DMS79 treated with DMSO at 0.1 percent for 48 hours (cell line): ENCODE results near the gene CACNA1C.

Experiments
- DNase-seq: peaks from one replicate; lab custom pipeline; 2025; lab: John Stamatoyannopoulos, UW

The CACNA1C gene

DNA sequence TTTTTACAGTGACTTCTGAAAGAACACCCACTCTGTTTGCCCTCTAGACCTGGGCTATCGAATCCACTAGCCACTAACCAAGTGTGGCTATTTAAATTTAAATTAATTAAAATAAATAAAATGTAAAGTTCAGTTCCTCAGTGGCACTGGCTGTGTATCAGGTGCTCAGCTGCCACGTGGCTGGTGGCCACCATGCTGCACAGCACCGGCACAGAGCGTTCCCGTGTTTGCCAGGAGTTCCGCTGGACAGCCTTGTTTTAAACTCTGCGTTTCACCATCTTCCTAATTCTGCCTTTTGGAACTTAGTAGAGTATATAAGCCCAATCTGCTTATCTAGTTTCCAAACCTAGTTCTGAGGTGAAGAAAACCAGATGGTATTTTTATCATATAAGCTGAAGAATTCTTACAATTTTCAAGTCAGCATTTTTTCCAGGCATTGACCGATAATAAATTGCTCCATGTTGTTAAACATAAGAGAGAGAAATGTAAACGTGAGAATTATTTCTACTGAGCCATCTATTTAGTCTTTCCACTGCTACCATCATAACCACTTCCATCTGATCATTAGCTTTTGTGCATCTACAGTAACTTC lies 339.0 kb downstream of the CACNA1C start:
- no peak for DNase-seq

DNA sequence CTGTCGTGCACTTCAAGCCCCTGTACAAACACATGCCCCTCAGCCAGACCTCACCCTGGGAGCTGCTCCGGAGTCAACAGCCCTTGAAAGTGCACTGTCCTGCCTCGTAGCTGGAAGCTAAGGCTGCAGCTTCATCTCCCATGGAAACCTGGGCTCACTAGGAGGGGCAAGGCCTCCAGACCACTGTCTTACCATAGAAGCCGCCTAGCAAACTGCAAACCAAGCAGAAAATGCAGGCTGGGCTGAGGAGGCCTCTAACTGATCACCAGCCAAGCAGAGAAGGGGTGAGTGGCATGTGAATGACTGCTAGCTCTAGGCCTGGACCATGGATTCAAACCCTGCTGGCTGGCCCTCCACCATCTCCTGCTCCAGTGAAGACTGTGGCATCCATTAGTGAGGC lies 340.2 kb downstream of the CACNA1C start:
- no peak for DNase-seq

DNA sequence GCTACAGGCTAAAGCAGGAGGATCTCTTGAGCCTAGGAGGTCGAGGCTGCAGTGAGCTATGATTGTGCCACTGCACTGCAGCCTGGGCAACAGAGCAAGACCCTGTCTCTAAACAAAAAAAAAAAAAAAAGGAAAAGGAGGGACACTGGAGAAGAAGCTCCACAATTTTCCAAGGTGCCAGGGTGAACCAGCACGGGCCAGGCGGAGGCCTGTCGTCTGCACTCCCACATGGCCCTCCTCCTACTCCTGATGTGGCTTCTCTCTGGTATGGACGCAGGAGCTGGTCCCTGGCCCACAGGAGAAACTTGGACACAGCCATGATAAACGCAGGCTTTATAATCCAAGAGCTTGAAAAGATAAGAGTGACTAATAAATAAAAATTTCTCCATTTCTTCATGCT lies 341.2 kb downstream of the CACNA1C start:
- no peak for DNase-seq

DNA sequence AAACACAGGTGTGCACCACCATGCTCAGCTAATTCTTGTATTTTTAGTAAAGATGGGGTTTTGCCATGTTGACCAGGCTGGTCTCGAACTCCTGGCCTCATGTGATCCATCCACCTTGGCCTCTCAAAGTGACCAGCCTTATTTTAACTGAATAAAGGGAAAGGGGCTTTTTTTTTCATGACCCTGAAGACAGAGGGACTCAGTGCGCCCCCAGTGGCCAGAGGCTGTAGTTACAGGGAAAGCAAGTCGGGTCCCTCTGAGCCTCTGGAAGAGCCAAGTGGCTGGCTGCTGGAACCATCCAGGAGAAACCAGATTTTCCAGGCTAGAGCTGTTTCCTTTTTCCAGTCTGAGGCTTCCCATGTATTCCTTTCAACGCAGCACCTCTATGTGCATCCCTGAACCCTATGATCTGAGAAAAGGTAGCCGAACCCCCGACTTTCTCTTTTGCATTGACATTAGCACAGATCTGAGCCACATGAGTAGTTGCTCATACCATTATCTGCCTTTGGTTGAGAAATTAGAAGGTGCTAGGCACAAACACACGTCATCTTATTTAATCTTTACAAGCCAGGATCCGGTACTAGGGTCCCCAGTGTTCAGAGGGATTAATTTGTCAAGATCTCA lies 342.7 kb downstream of the CACNA1C start:
- no peak for DNase-seq

GRCh38 chr12:2396448-2396871 lies 343.7 kb downstream of the CACNA1C start:
- DNase-seq = peak; percentile 6

GRCh38 chr12:2397356-2398045 lies 344.7 kb downstream of the CACNA1C start:
- DNase-seq = no peak

GRCh38 chr12:2401040-2401439 lies 348.3 kb downstream of the CACNA1C start:
- no peak for DNase-seq

- peak; percentile 4 for DNase-seq
Measured at GRCh38 chr12:2402073-2402579, 349.3 kb downstream of the CACNA1C start.

GRCh38 chr12:2403221-2403976 lies 350.6 kb downstream of the CACNA1C start:
- DNase-seq = no peak

DNA sequence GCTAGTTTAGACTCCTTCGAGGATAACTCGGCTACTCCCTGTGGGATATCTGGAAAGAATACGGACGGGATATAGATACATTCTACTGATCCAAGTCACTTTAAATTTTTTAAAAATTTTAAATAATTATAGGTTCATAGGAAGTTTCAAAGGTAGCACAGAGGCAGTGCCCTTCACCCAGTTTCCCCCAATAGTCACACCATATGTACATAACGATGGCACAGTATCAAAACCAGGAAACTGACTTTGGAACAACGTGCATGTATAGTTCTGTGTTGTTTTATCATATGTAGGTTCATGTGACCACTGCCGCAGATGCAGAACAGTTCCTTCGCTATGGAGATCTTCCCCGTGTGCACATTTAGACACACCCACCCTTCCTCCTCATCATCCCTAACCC lies 352.3 kb downstream of the CACNA1C start:
- DNase-seq = no peak

GRCh38 chr12:2406903-2407302 lies 354.1 kb downstream of the CACNA1C start:
- no peak for DNase-seq

DNA sequence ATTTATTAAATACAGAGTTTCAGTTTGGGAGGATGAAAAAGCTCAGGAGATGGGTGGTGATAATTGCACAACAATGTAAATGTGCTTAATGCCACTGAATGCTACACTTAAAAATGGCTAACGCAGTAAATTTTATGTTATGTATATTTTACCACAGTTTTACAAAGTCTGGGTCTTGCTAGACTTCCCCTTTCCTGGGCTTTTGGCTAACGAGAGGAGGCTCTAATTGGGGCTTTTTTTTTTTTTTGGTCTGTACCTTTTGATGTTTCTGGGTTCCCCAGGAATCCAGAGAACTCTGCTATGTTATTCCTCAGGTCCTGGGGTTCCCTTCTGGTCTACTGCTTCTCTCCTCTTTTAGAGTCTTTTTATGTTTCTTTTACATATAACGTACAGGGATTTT lies 355.5 kb downstream of the CACNA1C start:
- no peak for DNase-seq

DNA sequence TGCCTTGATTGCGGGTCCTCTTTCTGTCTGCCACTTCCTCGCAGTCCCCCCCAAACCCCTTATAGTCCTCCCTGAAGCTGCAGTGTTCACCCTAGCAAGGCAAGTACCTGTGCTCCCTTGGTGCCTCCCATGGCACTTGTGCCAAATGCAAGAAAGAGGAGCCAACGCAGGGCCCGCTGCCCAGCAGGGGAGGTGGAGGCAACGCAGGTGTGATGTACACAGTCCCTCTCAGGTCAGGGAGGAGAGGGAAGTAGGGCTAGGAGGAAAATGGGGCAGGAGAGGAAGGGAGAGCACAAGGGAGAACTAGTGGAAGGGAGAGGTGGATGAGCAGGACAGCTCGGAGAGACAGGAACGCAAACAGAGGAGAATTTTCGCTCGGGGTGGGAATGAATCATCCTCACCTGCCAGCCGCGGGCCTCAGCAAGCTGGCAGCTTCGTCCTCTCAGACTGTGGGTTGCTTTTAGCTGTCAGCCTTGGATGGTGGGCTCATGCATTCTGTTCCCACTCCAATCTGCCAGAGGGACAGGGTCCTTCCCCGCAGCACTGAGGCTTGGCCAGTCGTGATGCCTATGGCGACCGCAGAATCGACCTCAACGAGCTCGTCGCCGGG lies 357.0 kb downstream of the CACNA1C start:
- no peak for DNase-seq

DNA sequence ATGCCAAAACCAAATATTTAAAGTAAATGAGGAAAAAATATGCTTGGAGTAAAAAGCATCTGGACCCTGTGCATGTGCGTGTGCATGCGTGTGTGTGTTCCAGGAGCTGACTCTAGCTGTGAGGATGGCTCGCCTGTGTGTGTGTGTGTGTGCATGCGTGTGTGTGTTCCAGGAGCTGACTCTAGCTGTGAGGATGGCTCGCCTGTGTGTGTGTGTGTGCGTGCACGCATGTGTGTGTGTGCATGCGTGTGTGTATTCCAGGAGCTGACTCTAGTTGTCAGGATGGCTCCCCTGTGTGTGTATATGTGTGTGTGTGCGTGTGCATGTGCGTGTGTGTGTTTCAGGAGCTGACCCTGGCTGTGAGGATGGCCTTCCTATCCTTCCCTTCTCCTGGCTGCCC lies 357.7 kb downstream of the CACNA1C start:
- no peak for DNase-seq

- no peak for DNase-seq
Measured at GRCh38 chr12:2411011-2411410, 358.2 kb downstream of the CACNA1C start.

- no peak for DNase-seq
Measured at GRCh38 chr12:2411616-2412304, 359.0 kb downstream of the CACNA1C start.

- no peak for DNase-seq
Measured at GRCh38 chr12:2412305-2412643, 359.5 kb downstream of the CACNA1C start.

- no peak for DNase-seq
Measured at GRCh38 chr12:2413301-2413700, 360.5 kb downstream of the CACNA1C start.

DNA sequence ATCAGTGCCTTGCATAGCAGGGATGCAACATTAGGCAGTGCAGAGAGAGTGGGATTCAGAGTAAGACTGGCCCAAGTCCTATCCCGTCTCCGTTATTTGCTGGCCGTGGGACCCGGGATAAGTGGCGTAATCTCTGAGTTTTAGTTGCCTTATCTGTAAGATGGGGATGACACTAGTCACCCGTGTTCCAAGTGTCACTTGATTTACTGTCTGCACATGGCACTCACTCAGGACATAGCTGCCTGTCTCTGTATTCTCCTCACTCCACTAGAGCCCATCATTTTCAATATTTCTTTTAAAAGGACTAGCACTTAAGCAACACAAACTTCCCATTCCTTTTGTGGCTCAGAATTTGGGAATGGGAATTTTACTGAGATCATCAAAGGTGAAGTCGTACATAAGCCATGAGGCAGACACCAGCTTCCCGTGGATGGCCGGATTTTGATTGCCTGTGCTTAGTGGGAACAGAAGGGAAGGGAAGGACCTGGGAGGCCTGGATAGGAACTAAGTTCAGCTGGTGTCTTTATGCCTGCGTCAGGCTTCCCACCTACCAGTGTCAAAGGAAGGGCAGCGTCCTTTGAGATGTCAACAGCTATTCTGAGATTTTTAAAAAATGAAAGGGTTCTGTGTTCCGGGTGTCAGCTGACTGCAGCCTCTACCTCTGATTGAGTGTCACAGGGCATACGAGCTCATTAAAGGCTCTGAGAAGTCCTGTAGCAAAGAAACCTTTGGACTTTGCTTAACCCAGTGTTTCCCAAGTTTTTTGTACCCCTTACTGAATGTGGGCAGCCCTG lies 361.4 kb downstream of the CACNA1C start:
- DNase-seq = no peak

- no peak for DNase-seq
Measured at GRCh38 chr12:2414810-2415567, 362.2 kb downstream of the CACNA1C start.
